HCT116 (cell line): Measurements from ENCODE around the gene TMEM132D. TPM values are rescaled to one million over a fixed set of nuclear protein-coding genes. Genes with fewer than 3 reads are reported as not detected.

Experiments used
- ATAC-seq: fragments of 200-7000 bp; cut with Tn5 transposase; 2 replicates; pipeline ENCODE4 v1.9.1; 2020; ENCODE audit warnings: mild to moderate bottlenecking, moderate library complexity
- BruUV-seq: library from RNA; stranded (reverse); fragments of 400-500 nt; replicated peaks from 2 replicates; lab custom pipeline; 2021; lab: Mats Ljungman, UMichigan
- CTCF ChIA-PET: fragments of 300-600 bp; sonication (Branson Sonifier 250); formaldehyde crosslinking; loops from one replicate; lab custom pipeline; 2021; ENCODE audit warnings: antibody characterized with exemption; lab: Charles Lee
- POLR2A ChIA-PET: fragments of 300-600, 350-600 bp; sonication (Branson Sonifier 250); formaldehyde crosslinking; loops from one replicate; lab custom pipeline; 2021; ENCODE audit warnings: antibody characterized with exemption; lab: Charles Lee
- RAD21 ChIA-PET, 2 experiments: fragments of 300-600 bp; sonication (Branson Sonifier 250); formaldehyde crosslinking; loops; one replicate each; lab custom pipeline; 2023; ENCODE audit warnings: low total read pairs in 2 of 2; ENCODE audit not compliant: uncharacterized antibody in 2 of 2, unreplicated experiment in 2 of 2, low non-redundant PET in 1 of 2; lab: Charles Lee
- DNase-seq: peaks from one replicate; pipeline ENCODE4 v3.0.0-alpha.2; 2010; ENCODE audit warnings: low read depth, low spot score
- H2AFZ ChIP-seq: fragments of 200-600 bp; shearing (Covaris generic), sonication (generic); 2 replicates; pipeline ENCODE4 v1.6.1; 2017; ENCODE audit warnings: low read depth, mixed run types, mixed read lengths, antibody characterized with exemption, low read length; ENCODE audit not compliant: poor library complexity, severe bottlenecking
- H3K27ac ChIP-seq: 2 replicates; pipeline ENCODE4 v1.5.1; 2012; ENCODE audit warnings: low read depth, low read length
- H3K27me3 ChIP-seq: fragments of 200-600 bp; sonication (generic); 2 replicates; pipeline ENCODE4 v1.6.1; 2016; ENCODE audit warnings: mixed run types, low read length, mixed read lengths; ENCODE audit not compliant: insufficient read depth
- H3K36me3 ChIP-seq, 2 experiments: fragments of 200-500 bp in 1 of 2; fragments of 200-600 bp in 1 of 2; sonication (Bioruptor generic) in 1 of 2; sonication (generic) in 1 of 2; 2 replicates each; pipeline versions ENCODE4 v1.5.1 to v1.6.1; 2014 to 2016; ENCODE audit warnings: low read length in 2 of 2, inconsistent platforms in 1 of 2, mixed read lengths in 1 of 2, mixed run types in 1 of 2; ENCODE audit not compliant: insufficient read depth in 2 of 2, control insufficient read depth in 1 of 2
- H3K4me1 ChIP-seq, 2 experiments: fragments of 200-600 bp in 1 of 2; sonication (generic) in 1 of 2; 2 replicates each; pipeline versions ENCODE4 v1.5.1 to v1.6.1; 2012 to 2017; ENCODE audit warnings: low read length in 2 of 2, inconsistent platforms in 1 of 2, mild to moderate bottlenecking in 1 of 2, mixed read lengths in 1 of 2, mixed run types in 1 of 2, moderate library complexity in 1 of 2; ENCODE audit not compliant: insufficient read depth in 2 of 2, control insufficient read depth in 1 of 2
- H3K4me2 ChIP-seq: fragments of 200-600 bp; sonication (generic); 2 replicates; pipeline ENCODE4 v1.6.1; 2017; ENCODE audit warnings: mixed run types, low read length, mixed read lengths
- H3K4me3 ChIP-seq, 2 experiments: fragments of 200-600 bp in 1 of 2; sonication (generic) in 1 of 2; replicated peaks in 1 of 2; 2 replicates each; pipeline ENCODE4 v1.5.1; 2011 to 2016; ENCODE audit warnings: low read length in 2 of 2, control low read depth in 1 of 2, low read depth in 1 of 2, mild to moderate bottlenecking in 1 of 2, mixed read lengths in 1 of 2, mixed run types in 1 of 2
- H3K79me2 ChIP-seq: fragments of 200-600 bp; sonication (generic); 2 replicates; pipeline ENCODE4 v1.6.1; 2017; ENCODE audit warnings: mild to moderate bottlenecking, mixed run types, low read length, moderate library complexity, mixed read lengths; ENCODE audit not compliant: insufficient read depth
- H3K9ac ChIP-seq: fragments of 200-600 bp; sonication (generic); 2 replicates; pipeline ENCODE4 v1.6.1; 2016; ENCODE audit warnings: low read length, mixed read lengths
- H3K9me2 ChIP-seq: fragments of 200-600 bp; sonication (generic), shearing (Covaris generic); 2 replicates; pipeline ENCODE4 v1.6.1; 2017; ENCODE audit warnings: mixed run types, mild to moderate bottlenecking, moderate library complexity; ENCODE audit not compliant: insufficient read depth
- H3K9me3 ChIP-seq, 2 experiments: fragments of 200-500 bp in 1 of 2; fragments of 200-600 bp in 1 of 2; sonication (Bioruptor generic) in 1 of 2; sonication (generic) in 1 of 2; 2 replicates each; pipeline ENCODE4 v1.6.1; 2014 to 2017; ENCODE audit warnings: low read length in 2 of 2, mixed read lengths in 2 of 2, inconsistent platforms in 1 of 2, low read depth in 1 of 2, mild to moderate bottlenecking in 1 of 2, mixed run types in 1 of 2, moderate library complexity in 1 of 2; ENCODE audit not compliant: control insufficient read depth in 1 of 2, insufficient read depth in 1 of 2
- H4K20me1 ChIP-seq: fragments of 200-600 bp; sonication (generic), shearing (Covaris generic); 2 replicates; pipeline ENCODE4 v1.6.1; 2017; ENCODE audit warnings: mixed run types, mild to moderate bottlenecking, moderate library complexity; ENCODE audit not compliant: insufficient read depth
- EZH2phosphoT487 ChIP-seq: fragments of 200-600 bp; IDR thresholded peaks from 2 replicates; pipeline ENCODE4 v1.6.1; 2018; ENCODE audit warnings: antibody characterized with exemption, borderline replicate concordance
- FOSL1 ChIP-seq: IDR thresholded peaks from 2 replicates; pipeline ENCODE4 v1.6.1; 2012; ENCODE audit warnings: low read depth
- JUND ChIP-seq: IDR thresholded peaks from 2 replicates; pipeline ENCODE4 v1.6.1; 2012
- POLR2A ChIP-seq: IDR thresholded peaks from 2 replicates; pipeline ENCODE4 v1.7.0; 2011; ENCODE audit warnings: borderline replicate concordance; ENCODE audit not compliant: insufficient read depth, insufficient read length; ENCODE audit errors: extremely low read depth
- POLR2AphosphoS5 ChIP-seq: IDR thresholded peaks from 2 replicates; pipeline ENCODE4 v1.6.1; 2011; ENCODE audit warnings: mild to moderate bottlenecking, low read depth, low read length, moderate library complexity
- SP1 ChIP-seq: IDR thresholded peaks from 2 replicates; pipeline ENCODE4 v1.6.1; 2012; ENCODE audit warnings: low read depth
- intact Hi-C: fragments of 100-400 bp; cut with micrococcal nuclease; formaldehyde crosslinking; loops from 2 replicates; pipeline ENCODE4 v1.10.0; 2022
- total RNA-seq: library from RNA; stranded (reverse); gene quantifications from one replicate; pipeline ENCODE4 v1.2.1, GENCODE V29; 2021; ENCODE audit not compliant: unreplicated experiment
- TF ChIP-seq, protein P1 (sequence below): IDR thresholded peaks from 2 replicates; pipeline ENCODE4 v1.6.1; 2012
- TF ChIP-seq, protein P2 (sequence below): IDR thresholded peaks from 2 replicates; pipeline ENCODE4 v1.6.1; 2012

Gene TMEM132D
- total RNA-seq, 1 experiment from 2014 or later, result not detected

DNA sequence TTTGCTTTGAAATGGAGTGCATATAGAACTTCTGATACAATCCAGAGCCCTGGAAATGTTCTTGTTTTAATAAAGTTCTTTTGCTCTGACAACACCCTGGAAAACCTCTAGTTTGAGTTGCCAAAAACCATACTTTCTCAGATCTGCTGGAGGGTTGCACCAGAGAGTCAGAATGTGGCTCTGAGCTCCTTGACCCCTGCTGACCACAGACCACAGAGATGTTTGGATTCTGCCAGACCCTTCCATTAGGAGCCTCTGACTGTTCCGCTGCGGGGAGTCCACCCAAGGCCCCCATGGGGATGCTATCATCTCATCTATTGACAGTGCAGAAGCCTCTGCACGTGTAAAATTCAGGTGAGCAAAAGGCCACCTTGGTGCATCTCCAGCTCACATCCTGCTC lies 718.0 kb downstream of the TMEM132D start:
- intact Hi-C loops, result no loop called here
- TF ChIP-seq FOSL1 (no peak), JUND (no peak), POLR2A (no peak), SP1 (no peak), POLR2AphosphoS5 (no peak), EZH2phosphoT487 (no peak)
- TF ChIP-seq, protein P1, sequence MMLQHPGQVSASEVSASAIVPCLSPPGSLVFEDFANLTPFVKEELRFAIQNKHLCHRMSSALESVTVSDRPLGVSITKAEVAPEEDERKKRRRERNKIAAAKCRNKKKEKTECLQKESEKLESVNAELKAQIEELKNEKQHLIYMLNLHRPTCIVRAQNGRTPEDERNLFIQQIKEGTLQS, result no peak
- TF ChIP-seq, protein P2, sequence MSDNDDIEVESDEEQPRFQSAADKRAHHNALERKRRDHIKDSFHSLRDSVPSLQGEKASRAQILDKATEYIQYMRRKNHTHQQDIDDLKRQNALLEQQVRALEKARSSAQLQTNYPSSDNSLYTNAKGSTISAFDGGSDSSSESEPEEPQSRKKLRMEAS, result no peak

DNA sequence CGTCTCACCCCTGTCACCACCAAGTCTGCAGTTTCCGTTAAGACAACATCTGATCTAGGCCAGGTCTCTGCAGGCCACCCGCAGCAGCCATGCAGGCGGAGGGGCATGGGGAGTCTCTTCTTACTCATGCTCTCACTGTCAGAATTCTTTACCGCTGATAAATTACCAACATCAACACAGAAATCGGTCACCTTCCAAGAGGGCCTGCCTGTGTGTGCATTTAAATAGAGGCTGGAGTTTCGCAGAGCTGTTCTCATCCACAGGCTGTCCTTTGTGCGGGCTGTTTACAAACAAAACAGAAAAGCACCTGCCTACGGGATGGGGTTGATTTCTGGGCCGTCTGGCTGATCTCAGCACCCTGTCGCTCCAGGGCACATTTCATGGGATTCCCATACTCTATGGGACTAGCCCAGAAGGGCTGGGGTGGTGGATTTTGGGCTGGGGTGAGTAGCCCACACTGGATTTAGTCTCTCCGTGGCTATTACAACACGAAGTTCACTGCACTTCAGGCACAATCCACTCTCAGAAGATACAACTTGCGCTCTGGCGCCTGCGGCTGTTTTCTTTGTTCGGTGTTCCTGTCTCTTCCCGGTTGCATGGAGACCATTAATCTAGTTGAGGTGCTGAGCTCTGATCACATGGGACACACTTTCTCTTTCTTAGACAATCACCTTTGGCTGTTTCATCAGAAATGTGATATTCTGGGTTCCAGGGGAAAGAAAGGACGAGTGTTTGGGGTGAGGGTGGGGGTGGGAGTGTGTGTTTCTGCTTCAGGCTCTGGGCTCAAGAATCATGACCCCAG lies 719.5 kb downstream of the TMEM132D start:
- Histone ChIP-seq H3K9me3 (peaks cover 7 to 30% of the 10 kb centered on the region in 2 experiments; a peak in 2 of 4 replicates), H4K20me1 (no peaks in the 10 kb centered on the region), H3K27ac (no peak overlapping the region), H3K4me2 (no peak overlapping the region), H2AFZ (no peak overlapping the region), H3K9ac (no peak overlapping the region), H3K9me2 (no peaks in the 10 kb centered on the region), H3K4me3 (no peak overlapping the region), H3K79me2 (no peaks in the 10 kb centered on the region), H3K36me3 (no peaks in the 10 kb centered on the region), H3K4me1 (no peaks in the 10 kb centered on the region), H3K27me3 (no peaks in the 10 kb centered on the region)
- BruUV-seq, result no TSS peak
- TF ChIP-seq SP1, result no peak
- ATAC-seq, result no peak
- DNase-seq, result no peak
- CTCF ChIA-PET, result no interaction called here
- RAD21 ChIA-PET, result no interaction called here
- intact Hi-C loops, result no loop called here
- POLR2A ChIA-PET, result no interaction called here

More for the DNA sequence above, 718.0 kb downstream of the TMEM132D start:
- ChIA-PET RAD21 (no interaction called here), POLR2A (no interaction called here), CTCF (no interaction called here)
- Histone ChIP-seq H3K27ac (no peak overlapping the region), H3K4me1 (no peaks in the 10 kb centered on the region), H3K4me3 (no peak overlapping the region), H4K20me1 (no peaks in the 10 kb centered on the region), H3K36me3 (no peaks in the 10 kb centered on the region), H3K9me2 (no peaks in the 10 kb centered on the region), H2AFZ (no peak overlapping the region), H3K4me2 (no peak overlapping the region), H3K9me3 (peaks cover 7 to 28% of the 10 kb centered on the region in 2 experiments; a peak in 2 of 4 replicates), H3K27me3 (no peaks in the 10 kb centered on the region), H3K9ac (no peak overlapping the region), H3K79me2 (no peaks in the 10 kb centered on the region)
- no TSS peak for BruUV-seq
- DNase-seq (no peak), ATAC-seq (no peak)
